Glomerular visceral epithelial cell (primary cell): ENCODE data around the gene HEXA.
A peak's percentile ranks its signal among the peaks of the same experiment; 100 is the strongest.
"Not testable (repeated sequence)": the region's sequence is repeated elsewhere in the genome, so short reads cannot be mapped to it uniquely, and the experiment has no call there.

Experiments used
- DNase-seq: peaks from one replicate; pipeline ENCODE4 v3.0.0-alpha.2; 2016; ENCODE audit errors: extremely low spot score

HEXA gene

DNA sequence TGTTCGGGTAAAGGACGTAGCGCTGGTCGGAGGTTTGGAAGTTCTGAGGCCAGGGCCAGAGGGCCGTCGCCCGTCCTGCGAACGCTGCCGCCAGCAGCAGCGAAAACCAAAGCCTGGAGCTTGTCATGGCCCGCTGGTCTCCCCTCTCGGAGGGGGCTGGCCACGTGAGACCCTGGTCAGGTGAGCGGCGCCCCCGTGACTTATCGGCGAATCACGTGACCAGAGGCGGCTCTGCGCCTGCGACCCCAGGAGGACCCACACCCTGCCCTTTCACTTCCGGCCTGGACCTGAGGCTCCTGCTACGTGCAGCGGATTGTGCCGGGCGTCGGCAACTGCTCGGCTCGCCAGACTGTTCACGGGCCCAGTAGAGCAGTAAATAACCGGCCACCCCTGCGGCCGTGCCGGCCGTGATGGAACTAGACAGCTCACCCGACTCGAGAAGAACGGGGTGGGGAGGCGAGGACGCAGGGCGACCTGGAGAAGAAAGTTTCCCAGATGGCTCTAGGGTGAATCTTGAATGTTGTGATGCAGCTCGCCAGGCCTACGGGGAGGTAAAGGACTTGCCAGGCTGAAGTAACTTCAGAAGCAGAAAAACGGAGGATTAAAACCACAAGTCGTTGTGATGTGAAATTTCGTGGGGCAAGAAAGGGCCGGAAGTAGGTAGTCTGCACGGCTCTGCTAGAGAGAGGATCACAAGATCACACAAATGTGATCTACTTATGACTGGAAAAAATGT is at the start of gene HEXA:
Gene HEXA, minus strand, starts transcription at position 169 of the 736 bp plus-strand sequence. Its CDS starts 42 bp downstream, at position 127.
- peak; percentile 95 for DNase-seq

DNA sequence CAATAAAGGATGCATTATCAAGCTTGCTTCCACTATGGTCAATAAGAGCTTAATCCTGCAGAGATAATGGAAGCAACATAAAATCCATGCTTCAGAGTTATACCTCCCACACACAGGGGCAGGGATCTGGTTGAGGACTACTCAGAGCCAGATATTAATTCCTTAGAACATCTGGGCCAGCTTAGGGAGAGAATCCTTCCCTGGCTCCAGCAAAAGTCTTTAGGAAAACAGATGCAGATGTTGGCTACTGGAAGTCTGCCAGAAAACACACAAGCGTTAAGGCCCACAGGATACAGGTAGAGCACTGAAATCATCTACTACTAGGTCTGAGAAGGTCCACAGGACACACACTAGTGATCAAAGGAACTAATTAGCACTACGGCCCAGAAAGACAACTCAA is 47.4 kb upstream of the HEXA start:
- no peak for DNase-seq

DNA sequence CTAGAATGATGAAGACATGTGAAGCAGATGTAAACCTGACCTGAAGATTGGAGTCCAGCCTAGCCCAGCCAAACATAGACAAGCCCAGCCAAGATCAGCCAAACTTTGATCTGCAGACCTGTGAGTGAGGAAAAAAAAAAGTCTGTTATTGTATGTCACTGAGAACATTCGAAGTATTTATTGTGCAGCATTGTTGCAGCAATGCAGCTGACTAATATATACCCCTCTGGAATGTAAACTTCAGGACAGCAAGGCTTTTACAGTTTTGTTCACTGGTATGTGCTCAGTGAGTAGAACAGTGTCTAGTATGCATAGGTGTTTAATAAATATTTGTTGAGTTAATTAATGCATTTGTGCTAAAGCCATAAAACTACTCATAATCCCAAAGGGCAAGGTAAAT is 45.7 kb upstream of the HEXA start:
- DNase-seq, result no peak

DNA sequence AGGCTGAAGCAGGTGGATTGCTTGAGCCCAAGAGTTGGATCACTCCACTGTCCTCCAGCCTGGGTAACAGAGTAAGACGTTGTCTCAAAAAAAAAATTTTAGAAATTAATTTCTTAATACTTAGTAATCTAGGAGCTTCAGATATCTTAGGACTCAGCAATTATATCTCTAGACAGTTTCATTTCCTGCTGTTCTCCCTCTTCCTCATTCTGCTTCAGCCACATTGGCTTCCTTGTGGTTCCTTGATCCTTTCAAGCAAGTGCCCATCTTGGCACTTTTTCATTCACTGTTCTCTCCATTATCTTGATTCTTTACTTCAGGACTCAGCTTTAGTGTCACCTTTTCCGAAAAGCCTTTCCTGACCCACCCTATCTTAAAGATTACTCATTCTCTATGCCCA is 44.8 kb upstream of the HEXA start:
- DNase-seq, result no peak

DNA sequence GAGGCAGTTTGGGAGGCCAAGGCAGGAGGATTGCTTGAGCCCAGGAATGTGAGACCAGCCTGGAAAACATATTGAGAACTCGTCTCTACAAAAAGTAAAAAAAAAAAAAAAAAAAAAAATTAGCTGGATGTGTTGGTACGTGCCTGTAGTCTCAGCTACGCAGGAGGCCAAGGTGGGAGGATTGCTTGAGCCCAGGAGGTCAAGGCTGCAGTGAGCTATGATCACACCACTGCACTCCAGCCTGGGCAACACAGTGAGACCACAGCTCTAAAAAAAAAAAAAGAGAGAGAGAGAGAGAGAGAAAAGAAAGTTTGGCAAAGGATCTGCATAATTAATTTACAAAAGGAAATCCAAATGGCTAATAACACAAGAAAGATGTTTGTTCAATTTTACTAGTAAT is 44.0 kb upstream of the HEXA start:
- not testable (repeated sequence) for DNase-seq

DNA sequence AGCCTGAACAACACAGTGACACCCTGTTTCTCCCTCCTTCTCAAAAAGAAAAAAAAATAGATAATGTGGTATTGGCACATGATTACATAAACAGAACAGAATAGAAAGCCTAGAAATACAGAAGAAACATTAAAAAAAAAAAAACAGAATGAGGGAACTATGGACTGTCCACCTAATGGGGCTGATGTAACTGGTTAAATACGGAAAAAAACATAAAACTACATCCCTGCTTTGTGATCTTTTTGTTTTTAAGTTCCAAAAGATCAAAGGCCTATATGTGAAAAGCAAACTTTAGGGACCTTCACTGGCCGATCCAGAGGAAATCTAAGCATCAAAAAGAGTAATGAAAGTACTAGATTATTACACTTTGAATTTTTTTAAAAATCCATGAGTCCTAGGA is 39.5 kb upstream of the HEXA start:
- DNase-seq, result no peak

DNA sequence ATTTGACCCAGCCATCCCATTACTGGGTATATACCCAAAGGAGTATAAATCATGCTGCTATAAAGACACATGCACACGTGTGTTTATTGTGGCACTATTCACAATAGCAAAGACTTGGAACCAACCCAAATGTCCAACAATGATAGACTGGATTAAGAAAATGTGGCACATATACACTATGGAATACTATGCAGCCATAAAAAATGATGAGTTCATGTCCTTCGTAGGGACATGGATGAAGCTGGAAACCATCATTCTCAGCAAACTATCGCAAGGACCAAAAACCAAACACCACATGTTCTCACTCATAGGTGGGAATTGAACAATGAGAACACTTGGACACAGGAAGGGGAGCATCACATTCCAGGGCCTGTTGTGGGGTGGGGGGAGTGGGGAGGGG is 37.5 kb upstream of the HEXA start:
- DNase-seq, result not testable (repeated sequence)

DNA sequence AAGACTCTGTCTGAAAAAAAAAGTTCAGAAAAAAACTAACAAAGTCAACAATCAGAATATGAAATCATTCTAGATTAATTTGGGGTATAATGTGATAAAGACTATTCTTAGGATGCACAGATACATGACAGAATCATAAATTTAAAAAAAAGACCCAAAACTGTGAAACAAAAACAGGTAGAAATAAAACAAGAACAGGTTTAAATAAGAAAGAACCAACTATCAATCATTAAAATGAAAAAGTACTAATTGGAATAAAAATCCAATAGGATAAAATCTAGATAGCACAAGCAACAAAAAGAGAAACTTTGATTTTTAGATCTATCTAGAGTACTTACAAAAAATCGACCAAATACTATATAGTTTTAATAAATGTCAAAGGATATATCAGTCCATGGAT is 35.7 kb upstream of the HEXA start:
- no peak for DNase-seq

DNA sequence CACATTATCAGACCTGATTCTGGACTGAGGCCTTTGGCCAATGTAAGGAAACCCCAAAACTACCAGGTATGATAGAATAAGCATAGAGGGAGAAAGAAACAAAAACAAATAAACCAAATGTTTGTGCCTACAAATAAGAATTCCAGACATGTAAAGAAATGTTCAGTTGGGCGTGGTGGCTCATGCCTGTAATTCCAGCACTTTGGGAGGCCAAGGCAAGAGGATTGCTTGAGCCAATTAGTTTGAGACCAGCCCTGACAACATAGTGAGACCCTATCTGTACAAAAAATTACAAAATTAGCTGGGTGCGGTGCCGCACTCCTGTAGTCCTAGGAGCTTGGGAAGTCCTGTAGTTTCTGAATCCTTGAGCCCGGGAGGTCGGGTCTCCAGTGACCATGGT is 35.3 kb upstream of the HEXA start:
- DNase-seq, result no peak

DNA sequence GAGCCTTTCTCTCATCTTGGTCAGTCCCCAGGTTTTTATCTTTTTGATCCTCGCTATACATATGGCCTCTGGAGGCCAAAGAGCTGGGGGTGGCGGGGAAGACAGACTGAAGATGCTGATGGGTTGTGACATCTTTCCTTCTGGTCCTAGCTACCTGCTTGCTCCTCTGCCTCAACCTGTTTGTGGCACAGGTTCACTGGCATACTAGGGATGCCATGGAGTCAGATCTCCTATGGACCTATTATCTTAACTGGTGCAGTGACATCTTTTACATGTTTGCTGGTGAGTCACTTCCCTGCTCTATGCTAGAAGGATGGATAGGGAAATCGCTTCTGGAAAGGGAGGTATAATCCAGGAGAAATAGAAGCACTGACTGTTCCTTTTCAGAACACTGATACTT is 31.1 kb upstream of the HEXA start:
- no peak for DNase-seq

DNA sequence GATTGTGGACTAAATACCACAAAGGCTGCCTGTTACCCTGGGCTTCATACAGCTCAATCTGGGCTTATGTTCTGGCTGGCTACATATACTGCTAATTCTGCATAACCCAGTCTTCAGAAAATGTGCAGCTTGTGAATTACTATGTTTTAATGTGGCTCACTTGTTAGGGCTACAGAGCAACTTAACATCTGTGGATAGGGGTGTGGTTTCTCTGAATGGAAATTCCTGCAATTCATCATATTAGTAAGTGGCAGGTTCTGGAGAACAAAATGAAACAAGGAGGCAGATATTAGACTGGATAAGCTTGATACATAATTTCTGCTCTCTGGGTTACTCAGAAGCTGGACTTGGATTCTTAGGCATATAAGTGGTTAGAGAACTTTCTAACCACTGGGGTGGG is 29.0 kb upstream of the HEXA start:
- no peak for DNase-seq

DNA sequence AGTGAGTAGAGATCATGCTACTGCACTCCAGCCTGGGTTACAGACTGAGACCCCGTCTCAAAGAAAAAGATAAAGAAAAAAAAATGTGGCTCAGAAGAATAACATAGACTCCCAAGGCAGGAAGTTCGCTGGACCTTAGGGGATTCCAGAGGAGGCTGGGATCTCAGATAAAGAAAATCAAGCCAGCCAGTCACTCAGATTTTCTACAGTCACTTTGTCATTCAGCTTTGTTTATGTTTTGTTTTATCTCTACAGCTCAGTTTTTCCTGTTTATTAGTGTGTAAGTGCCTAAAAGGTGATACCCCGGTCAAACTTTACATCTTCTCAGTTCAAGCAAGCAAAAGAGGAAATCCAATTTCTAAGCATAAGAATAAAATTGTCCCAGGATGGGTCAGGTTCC is 28.5 kb upstream of the HEXA start:
- DNase-seq, result no peak

DNA sequence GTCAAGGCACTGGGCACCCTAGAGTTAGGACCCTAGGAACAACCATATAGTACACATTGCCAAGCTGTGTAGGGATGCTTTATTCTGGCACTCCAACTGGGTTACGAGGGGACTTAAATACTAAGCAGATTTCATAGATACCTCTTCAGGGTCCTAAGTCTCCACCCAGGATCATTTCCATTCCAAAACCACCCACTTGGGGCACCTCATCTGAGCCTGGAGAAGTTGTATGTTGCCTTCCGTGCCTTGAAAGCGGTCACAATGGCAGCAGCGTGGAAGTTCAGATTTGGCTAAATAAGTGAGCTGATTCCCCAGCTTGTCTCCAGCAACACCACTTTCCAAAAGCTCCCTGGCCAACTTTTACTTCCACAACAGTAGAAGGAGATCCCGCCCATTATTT is 26.9 kb upstream of the HEXA start:
- DNase-seq, result no peak

DNA sequence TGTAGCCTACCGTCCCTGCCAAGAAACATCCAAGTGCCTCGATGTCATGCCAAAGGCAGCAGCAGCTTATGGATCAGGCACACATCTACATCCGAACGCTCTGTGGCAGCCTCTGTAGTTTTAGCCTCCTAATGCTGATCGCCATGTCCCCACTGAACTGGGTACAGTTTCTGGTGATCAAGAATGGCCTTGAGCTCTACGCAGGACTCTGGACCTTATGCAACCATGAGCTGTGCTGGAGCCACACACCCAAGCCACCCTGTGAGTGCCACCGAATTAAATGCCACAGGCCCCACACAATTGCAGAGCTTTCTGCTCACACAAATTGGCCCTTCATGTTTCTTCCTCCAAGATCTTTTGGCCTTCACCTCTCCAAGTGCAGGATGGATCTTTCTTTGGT is 22.8 kb upstream of the HEXA start:
- DNase-seq, result no peak

DNA sequence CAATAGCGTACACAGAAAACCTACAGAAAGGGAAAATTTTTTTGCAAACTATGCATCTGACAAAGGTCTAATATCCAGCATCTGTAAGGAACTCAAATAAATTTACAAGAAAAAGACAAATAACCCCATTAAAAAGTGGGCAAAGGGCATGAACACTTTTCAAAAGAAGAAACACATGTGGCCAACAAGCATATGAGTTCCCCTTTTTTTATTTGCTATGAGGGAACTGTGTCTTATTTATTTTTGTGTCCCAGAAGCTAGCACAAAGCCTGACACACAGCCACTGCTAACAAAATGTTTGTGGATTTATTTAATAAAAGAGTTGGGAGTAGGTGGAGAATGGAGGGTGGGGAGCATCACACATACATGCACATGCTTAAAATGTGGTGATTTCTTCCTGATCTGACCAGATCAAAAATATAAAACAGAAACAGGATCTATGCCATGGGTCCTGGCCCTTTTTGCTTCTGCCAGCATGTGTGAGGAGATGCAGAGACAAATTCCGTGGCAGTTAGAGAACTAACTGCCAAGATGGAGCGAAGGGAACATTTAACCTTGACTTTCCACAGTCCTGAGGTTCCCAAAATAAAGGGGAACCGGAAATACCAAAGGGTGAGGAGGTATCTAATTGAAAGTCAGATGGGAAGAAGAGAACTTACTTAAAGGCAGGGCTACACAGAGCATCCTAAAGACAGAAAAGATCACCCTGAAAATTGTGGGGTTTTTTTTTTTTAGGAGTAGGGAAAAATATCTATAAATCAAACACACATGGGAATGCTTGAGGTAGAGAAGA is 22.2 kb upstream of the HEXA start, which contains the start of gene TMEM202:
Gene TMEM202, plus strand, starts transcription at position 510 of the 793 bp plus-strand sequence. Its CDS starts 22 bp downstream, at position 532.
- no peak for DNase-seq

DNA sequence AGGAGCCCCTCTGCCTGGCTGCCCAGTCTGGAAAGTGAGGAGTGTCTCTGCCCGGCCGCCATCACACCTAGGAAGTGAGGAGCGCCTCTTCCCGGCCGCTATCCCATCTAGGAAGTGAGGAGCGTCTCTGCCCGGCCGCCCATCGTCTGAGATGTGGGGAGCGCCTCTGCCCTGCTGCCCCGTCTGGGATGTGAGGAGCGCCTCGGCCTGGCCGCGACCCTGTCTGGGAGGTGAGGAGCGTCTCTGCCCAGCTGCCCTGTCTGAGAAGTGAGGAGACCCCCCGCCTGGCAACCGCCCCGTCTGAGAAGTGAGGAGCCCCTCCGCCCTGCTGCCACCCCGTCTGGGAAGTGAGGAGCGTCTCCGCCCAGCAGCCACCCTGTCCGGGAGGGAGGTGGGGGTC is 20.5 kb upstream of the HEXA start:
- DNase-seq, result not testable (repeated sequence)

DNA sequence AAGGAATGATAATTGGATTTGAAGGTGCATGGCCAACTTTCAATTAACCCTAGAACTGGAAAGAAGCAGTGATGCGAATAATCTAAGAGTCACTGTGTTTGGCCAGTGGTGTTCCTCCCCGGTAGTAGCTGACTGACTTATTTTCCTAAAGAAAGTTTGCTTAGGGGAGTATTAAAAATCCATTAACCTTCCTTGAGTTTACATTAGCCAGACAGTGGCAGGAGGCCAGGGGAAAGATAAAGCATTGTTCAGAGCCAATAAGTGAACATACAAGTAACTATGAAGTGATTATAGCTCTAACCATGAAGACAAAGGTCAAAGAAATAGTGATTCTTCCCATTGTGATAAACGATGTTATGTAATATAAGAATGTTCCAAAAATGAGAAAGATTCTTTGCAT is 13.4 kb upstream of the HEXA start:
- no peak for DNase-seq

DNA sequence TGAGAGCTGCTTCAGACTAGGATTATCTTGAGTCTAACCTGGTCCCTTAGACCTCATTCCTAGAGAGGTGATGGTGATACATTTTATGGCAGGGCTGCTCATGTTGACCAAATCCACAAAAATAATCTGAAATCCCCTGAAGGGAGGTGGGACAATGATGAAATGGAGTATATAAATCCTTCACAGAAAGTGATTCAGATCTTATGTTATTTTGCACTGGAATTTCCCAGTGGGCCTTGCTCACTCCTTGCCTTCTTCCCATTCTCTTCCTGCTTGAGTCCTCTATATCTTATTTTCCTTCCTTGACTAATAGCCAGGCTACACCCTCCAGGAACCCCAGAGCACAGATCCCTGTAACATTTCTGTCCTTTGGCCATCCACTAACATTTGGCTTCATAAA is 11.9 kb upstream of the HEXA start:
- no peak for DNase-seq

DNA sequence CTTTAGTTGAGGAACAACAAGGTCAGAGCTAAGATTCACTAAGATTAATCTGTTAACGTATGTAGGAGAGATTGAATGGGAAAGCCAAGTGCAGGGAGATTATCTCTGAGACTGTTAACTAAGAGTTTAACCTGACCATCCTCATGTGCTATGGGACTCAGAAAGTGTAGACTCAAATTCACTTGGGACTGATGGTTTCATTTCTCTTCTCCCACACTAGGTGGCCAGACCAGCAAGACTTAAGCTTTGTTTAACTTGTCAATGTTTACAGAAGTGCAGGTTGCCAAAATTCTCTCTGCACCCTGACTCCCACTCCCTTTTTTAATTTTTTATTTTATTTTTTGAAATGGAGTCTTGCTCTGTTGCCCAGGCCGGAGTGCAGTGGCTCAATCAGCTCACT is 6.3 kb upstream of the HEXA start:
- no peak for DNase-seq

DNA sequence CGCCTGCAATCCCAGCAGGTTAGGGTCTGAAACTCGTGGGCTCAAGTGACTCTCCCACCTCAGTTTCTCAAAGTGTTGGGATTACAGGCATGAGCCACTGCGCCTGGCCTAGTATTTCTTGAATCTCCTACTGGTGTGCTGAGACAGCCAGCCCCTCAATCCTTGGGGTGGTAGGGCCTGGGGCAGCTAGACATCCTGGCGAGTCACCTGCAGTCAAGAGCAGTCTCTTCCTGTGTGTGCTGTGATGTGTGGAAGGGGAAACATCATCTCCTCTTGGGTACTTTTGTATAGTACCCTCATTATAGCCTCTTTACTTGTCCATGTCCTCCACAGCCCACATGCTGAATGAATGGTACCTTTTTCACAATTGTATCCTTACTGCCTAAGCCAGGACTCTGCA is 4.9 kb upstream of the HEXA start:
- no peak for DNase-seq

DNA sequence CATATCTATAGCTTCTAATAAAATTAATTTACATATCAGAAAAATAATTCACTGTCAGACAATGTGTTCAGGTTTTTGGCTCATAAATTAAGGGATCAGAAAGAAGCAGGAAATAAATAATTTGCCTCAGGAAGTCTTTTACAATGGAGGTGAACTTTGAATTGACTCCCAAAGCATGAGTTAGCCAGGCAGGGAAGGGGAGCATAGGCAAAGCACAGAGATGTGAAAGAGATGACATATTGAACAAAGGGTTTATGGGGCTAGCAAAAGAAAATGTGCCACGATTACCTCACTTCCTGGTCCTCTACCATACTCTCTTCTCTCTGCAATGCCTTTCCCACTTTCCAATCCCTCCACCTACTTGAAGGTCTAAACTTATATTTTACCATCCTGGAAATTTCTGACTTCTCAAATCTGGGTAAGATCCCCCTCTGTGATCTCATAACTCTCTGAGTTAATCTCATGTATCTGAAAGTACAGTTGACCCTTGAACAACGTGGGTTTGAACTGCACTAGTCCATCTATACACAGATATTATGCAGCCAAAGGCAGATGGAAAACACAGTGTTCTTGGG is 4.1 kb upstream of the HEXA start:
- DNase-seq, result no peak

DNA sequence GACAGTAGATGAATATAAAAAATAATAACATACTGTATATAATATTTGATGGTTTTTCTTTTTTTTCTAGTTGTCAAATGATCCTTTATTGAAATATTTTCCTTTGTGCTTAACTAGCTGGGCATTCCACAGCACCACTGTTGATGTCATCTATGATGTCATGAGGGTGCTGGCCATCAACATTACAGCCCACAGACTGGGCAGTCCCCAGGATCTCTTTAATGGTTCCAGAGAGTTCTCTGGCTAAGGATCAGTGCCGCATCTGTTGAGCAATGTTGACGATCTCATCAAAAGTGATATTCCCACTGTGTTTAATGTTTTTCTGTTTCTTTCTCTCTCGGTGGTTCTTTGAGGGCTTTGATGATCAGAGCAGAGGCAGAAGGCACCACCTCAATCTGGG is 3.3 kb upstream of the HEXA start:
- DNase-seq, result not testable (repeated sequence)

DNA sequence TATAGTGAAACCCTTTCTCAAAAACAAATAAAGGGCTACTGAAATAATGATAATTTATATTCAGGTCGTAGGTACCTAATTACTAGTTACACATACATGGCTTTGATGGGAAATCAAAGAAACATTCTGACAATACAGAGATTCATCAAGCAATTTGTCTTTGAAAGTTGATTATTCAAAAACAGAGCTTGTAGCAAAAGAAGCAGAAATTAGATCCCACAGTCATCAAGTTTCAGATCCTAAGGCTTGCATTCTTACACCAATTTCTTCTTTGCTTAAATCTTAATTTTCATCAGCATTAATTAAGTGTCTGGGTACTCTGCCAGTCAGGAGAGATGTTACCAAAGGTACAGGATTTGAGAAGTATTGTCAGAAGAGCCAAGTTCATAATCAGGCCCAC is 1.5 kb upstream of the HEXA start:
- DNase-seq, result no peak
